Stimulated activated naive B cell treated with anti-CD40 and anti-IgM and Interleukin-4, amounts not matched to agents 10 μg/mL and 1 μg/mL and 100 μg/mL, for 72 hours (primary cell): ENCODE measurements around the gene STEAP3.

Source experiments
- ATAC-seq, 2 donors: fragments of 150-1000 bp; cut with Tn5 transposase; replicated peaks; 2 replicates each; pipeline ENCODE4 v1.10.0; 2021; ENCODE audit warnings: moderate library complexity in 1 of 2
- DNase-seq: peaks from one replicate; pipeline ENCODE4 v3.0.0; 2021
- H3K27ac Mint-ChIP-seq: one replicate; pipeline ENCODE4 v1.8.0; 2022; ENCODE audit warnings: mild to moderate bottlenecking, mixed read lengths
- H3K27me3 Mint-ChIP-seq, 2 donors: one replicate each; pipeline ENCODE4 v1.8.0; 2022; ENCODE audit warnings: mixed read lengths in 2 of 2
- H3K36me3 Mint-ChIP-seq, 2 donors: one replicate each; pipeline ENCODE4 v1.8.0; 2022; ENCODE audit warnings: mixed read lengths in 2 of 2, mild to moderate bottlenecking in 1 of 2
- H3K4me1 Mint-ChIP-seq, 2 donors: one replicate each; pipeline ENCODE4 v1.8.0; 2022; ENCODE audit warnings: mixed read lengths in 2 of 2, mild to moderate bottlenecking in 1 of 2
- H3K4me3 Mint-ChIP-seq, 2 donors: one replicate each; pipeline ENCODE4 v1.8.0; 2022; ENCODE audit warnings: mild to moderate bottlenecking in 2 of 2, mixed read lengths in 2 of 2, moderate library complexity in 1 of 2
- H3K9me3 Mint-ChIP-seq, 2 donors: one replicate each; pipeline ENCODE4 v1.8.0; 2022; ENCODE audit warnings: mixed read lengths in 2 of 2, mild to moderate bottlenecking in 1 of 2

STEAP3 gene

GRCh38 chr2:119225926-119226325 is 2.3 kb downstream of the STEAP3 start:
- H3K27ac Mint-ChIP-seq, result no peak overlapping the region
- ATAC-seq (no peak), DNase-seq (no peak)
- H3K27me3 Mint-ChIP-seq, result peaks cover 28 to 30% of the 10 kb centered on the region in 2 donors
- H3K4me1 Mint-ChIP-seq, result no peaks in the 10 kb centered on the region
- no peaks in the 10 kb centered on the region for H3K9me3 Mint-ChIP-seq
- H3K4me3 Mint-ChIP-seq, result no peak overlapping the region
- H3K36me3 Mint-ChIP-seq, result no peaks in the 10 kb centered on the region

- Mint-ChIP-seq H3K27ac (no peak overlapping the region), H3K27me3 (peaks cover 14 to 18% of the 10 kb centered on the region in 2 donors), H3K4me3 (no peak overlapping the region), H3K9me3 (no peaks in the 10 kb centered on the region), H3K4me1 (peaks cover 7% of the 10 kb centered on the region in 2 donors), H3K36me3 (no peaks in the 10 kb centered on the region)
- ATAC-seq (no peak), DNase-seq (no peak)
Observed at GRCh38 chr2:119227346-119227745, 3.7 kb downstream of the STEAP3 start.

GRCh38 chr2:119228136-119228535 is 4.5 kb downstream of the STEAP3 start:
- Mint-ChIP-seq H3K27ac (no peak overlapping the region), H3K4me3 (no peak overlapping the region), H3K4me1 (peaks cover 10% of the 10 kb centered on the region in 2 donors), H3K27me3 (peaks cover 11 to 12% of the 10 kb centered on the region in 2 donors), H3K36me3 (no peaks in the 10 kb centered on the region), H3K9me3 (no peaks in the 10 kb centered on the region)
- ATAC-seq (no peak), DNase-seq (no peak)

- H3K4me3 Mint-ChIP-seq, result no peak overlapping the region
- H3K36me3 Mint-ChIP-seq, result no peaks in the 10 kb centered on the region
- H3K9me3 Mint-ChIP-seq, result no peaks in the 10 kb centered on the region
- DNase-seq (no peak), ATAC-seq (no peak)
- peaks cover 10% of the 10 kb centered on the region in 2 donors for H3K4me1 Mint-ChIP-seq
- no peak overlapping the region for H3K27ac Mint-ChIP-seq
- peaks cover 10 to 12% of the 10 kb centered on the region in 2 donors for H3K27me3 Mint-ChIP-seq
Observed at GRCh38 chr2:119228964-119229363, 5.3 kb downstream of the STEAP3 start.

- no peaks in the 10 kb centered on the region for H3K36me3 Mint-ChIP-seq
- H3K27ac Mint-ChIP-seq, result no peak overlapping the region
- H3K4me3 Mint-ChIP-seq, result no peak overlapping the region
- DNase-seq (no peak), ATAC-seq (no peak)
- no peaks in the 10 kb centered on the region for H3K9me3 Mint-ChIP-seq
- peaks cover 10 to 12% of the 10 kb centered on the region in 2 donors for H3K27me3 Mint-ChIP-seq
- peaks cover 10% of the 10 kb centered on the region in 2 donors for H3K4me1 Mint-ChIP-seq
Observed at GRCh38 chr2:119229716-119230115, 6.1 kb downstream of the STEAP3 start.

GRCh38 chr2:119230219-119231185 is 6.9 kb downstream of the STEAP3 start:
- H3K36me3 Mint-ChIP-seq, result no peaks in the 10 kb centered on the region

GRCh38 chr2:119231975-119232665 is 8.5 kb downstream of the STEAP3 start:
- peak; percentile 43 to 71 for ATAC-seq
- Mint-ChIP-seq H3K4me1 (peaks cover 11 to 14% of the 10 kb centered on the region in 2 donors), H3K4me3 (no peak overlapping the region), H3K36me3 (no peaks in the 10 kb centered on the region), H3K9me3 (no peaks in the 10 kb centered on the region), H3K27me3 (peaks cover 7 to 8% of the 10 kb centered on the region in 2 donors), H3K27ac (no peak overlapping the region)
- no peak for DNase-seq

More at GRCh38 chr2:119230219-119231185, 6.9 kb downstream of the STEAP3 start:
- no peak overlapping the region for H3K4me3 Mint-ChIP-seq
- H3K27me3 Mint-ChIP-seq, result peaks cover 7 to 10% of the 10 kb centered on the region in 2 donors
- peaks cover 10% of the 10 kb centered on the region in 2 donors for H3K4me1 Mint-ChIP-seq
- no peak overlapping the region for H3K27ac Mint-ChIP-seq
- DNase-seq (no peak), ATAC-seq (no peak)
- no peaks in the 10 kb centered on the region for H3K9me3 Mint-ChIP-seq

GRCh38 chr2:119232666-119232993 is 9.0 kb downstream of the STEAP3 start:
- Mint-ChIP-seq H3K4me1 (peaks cover 12 to 16% of the 10 kb centered on the region in 2 donors), H3K36me3 (no peaks in the 10 kb centered on the region), H3K27ac (no peak overlapping the region), H3K4me3 (no peak overlapping the region), H3K9me3 (no peaks in the 10 kb centered on the region), H3K27me3 (peaks cover 7 to 10% of the 10 kb centered on the region in 2 donors)
- DNase-seq (no peak), ATAC-seq (peak in 1 of 2 donors; percentile 39)

- Mint-ChIP-seq H3K36me3 (no peaks in the 10 kb centered on the region), H3K4me1 (peaks cover 14 to 20% of the 10 kb centered on the region in 2 donors), H3K9me3 (no peaks in the 10 kb centered on the region), H3K4me3 (no peak overlapping the region), H3K27ac (no peak overlapping the region), H3K27me3 (peaks cover 8 to 10% of the 10 kb centered on the region in 2 donors)
- DNase-seq (no peak), ATAC-seq (peak in 1 of 2 donors; percentile 50)
Observed at GRCh38 chr2:119233326-119234020, 9.8 kb downstream of the STEAP3 start.

- H3K4me3 Mint-ChIP-seq, result no peak overlapping the region
- no peaks in the 10 kb centered on the region for H3K9me3 Mint-ChIP-seq
- H3K27me3 Mint-ChIP-seq, result peaks cover 8 to 11% of the 10 kb centered on the region in 2 donors
- H3K27ac Mint-ChIP-seq, result no peak overlapping the region
- ATAC-seq (peak; percentile 24 to 33), DNase-seq (no peak)
- H3K36me3 Mint-ChIP-seq, result no peaks in the 10 kb centered on the region
- peaks cover 15 to 22% of the 10 kb centered on the region in 2 donors for H3K4me1 Mint-ChIP-seq
Observed at GRCh38 chr2:119234021-119235019, 10.7 kb downstream of the STEAP3 start.

GRCh38 chr2:119236796-119237195 is 13.2 kb downstream of the STEAP3 start:
- no peak for DNase-seq
- Mint-ChIP-seq H3K9me3 (no peaks in the 10 kb centered on the region), H3K27me3 (peaks cover 6 to 15% of the 10 kb centered on the region in 2 donors), H3K36me3 (no peaks in the 10 kb centered on the region), H3K27ac (no peak overlapping the region), H3K4me3 (no peak overlapping the region), H3K4me1 (peaks cover 14 to 20% of the 10 kb centered on the region in 2 donors)
- no peak for ATAC-seq

GRCh38 chr2:119240311-119241204 is 16.9 kb downstream of the STEAP3 start:
- Mint-ChIP-seq H3K27ac (peak overlapping the region; percentile 67), H3K36me3 (no peaks in the 10 kb centered on the region), H3K27me3 (peaks cover 6 to 15% of the 10 kb centered on the region in 2 donors), H3K4me3 (no peak overlapping the region), H3K4me1 (peaks cover 5 to 11% of the 10 kb centered on the region in 2 donors), H3K9me3 (no peaks in the 10 kb centered on the region)
- ATAC-seq, result no peak
- DNase-seq, result no peak
